Osteoblast (primary cell): ENCODE results near the gene ZCCHC24. TPM values are rescaled to one million over a fixed set of nuclear protein-coding genes. Genes with fewer than 3 reads are reported as not detected.
A peak's percentile ranks its signal among the peaks of the same experiment; 100 is the strongest.

Experiments used
- DNase-seq: peaks from one replicate; pipeline ENCODE4 v3.0.0; 2011; ENCODE audit warnings: low spot score, mixed read lengths; ENCODE audit not compliant: insufficient read length; ENCODE audit errors: missing footprints
- H2AFZ ChIP-seq: 2 replicates; pipeline ENCODE4 v1.6.0; 2011; ENCODE audit warnings: mild to moderate bottlenecking, low read length
- H3K27ac ChIP-seq: 2 replicates; pipeline ENCODE4 v1.5.1; 2011; ENCODE audit warnings: mild to moderate bottlenecking, low read depth, low read length, moderate library complexity
- H3K27me3 ChIP-seq: 2 replicates; pipeline ENCODE4 v1.6.0; 2012; ENCODE audit warnings: mild to moderate bottlenecking, control low read depth, inconsistent platforms, low read length, moderate library complexity; ENCODE audit not compliant: insufficient read depth
- H3K36me3 ChIP-seq: 2 replicates; pipeline ENCODE4 v1.5.1; 2011; ENCODE audit warnings: mild to moderate bottlenecking, low read length, control low read depth, moderate library complexity; ENCODE audit not compliant: insufficient read depth
- H3K4me1 ChIP-seq: 2 replicates; pipeline ENCODE4 v1.5.1; 2011; ENCODE audit warnings: mild to moderate bottlenecking, low read length, control low read depth, moderate library complexity; ENCODE audit not compliant: insufficient read depth
- H3K4me2 ChIP-seq: 2 replicates; pipeline ENCODE4 v1.6.0; 2011; ENCODE audit warnings: mild to moderate bottlenecking, low read length; ENCODE audit not compliant: insufficient read depth
- H3K4me3 ChIP-seq: fragments of 200-600 bp; sonication (generic); 3 replicates; pipeline ENCODE4 v1.5.1; 2012; ENCODE audit warnings: mild to moderate bottlenecking, low read length, inconsistent platforms; ENCODE audit not compliant: insufficient read depth
- H3K79me2 ChIP-seq: 2 replicates; pipeline ENCODE4 v1.6.0; 2012; ENCODE audit warnings: mild to moderate bottlenecking, low read length, control low read depth, inconsistent platforms; ENCODE audit not compliant: insufficient read depth
- H3K9me3 ChIP-seq: 2 replicates; pipeline ENCODE4 v1.5.1; 2011; ENCODE audit warnings: low read depth, low read length, control low read depth
- H4K20me1 ChIP-seq: 2 replicates; pipeline ENCODE4 v1.6.0; 2012; ENCODE audit warnings: mild to moderate bottlenecking, low read length, control low read depth; ENCODE audit not compliant: insufficient read depth
- total RNA-seq: library from RNA; depleted of rRNA; stranded (reverse); fragments of >200 nt; gene quantifications from 2 replicates; pipeline ENCODE4 v1.2.3, GENCODE V29; 2012
- TF ChIP-seq, protein P1 (sequence below): IDR thresholded peaks from 2 replicates; pipeline ENCODE4 v1.5.1; 2011; ENCODE audit warnings: mild to moderate bottlenecking, low read depth, low read length, moderate library complexity; ENCODE audit errors: extremely low read depth

ZCCHC24 gene
- total RNA-seq, 1 donor = 48.5 TPM

DNA sequence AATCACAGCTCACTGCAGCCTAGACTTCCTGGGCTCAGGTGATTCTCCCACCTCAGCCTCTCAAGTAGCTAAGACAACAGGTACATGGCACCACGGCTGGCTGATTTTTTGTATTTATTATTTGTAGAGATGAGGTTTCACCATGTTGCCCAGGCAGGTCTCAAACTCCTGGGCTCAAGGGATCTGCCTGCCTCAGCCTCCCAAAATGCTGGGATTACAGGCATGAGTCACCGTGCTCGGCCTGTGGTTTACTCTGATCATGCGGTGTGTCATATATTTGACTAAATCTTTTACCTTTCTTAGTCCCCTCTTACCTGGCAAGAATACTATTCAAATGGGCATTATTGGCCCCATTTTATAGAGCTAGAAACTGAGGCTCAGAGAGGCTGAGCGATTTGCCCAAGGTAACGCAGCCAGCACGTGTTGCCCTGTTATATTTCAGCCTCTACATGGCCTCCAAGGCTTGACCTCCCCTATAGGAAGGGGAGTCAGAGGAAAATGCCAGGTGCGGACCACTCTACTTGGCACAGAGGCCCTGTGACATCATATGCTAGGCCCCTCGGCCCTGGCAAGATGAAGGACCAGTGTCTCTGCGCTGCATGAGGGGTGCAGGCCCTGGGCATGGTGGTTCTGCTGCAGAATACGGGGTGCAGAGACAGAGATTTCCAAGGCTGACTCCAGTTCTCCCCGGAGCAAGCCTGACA, 8.2 kb downstream of the ZCCHC24 start:
- Histone ChIP-seq H3K27ac (peak overlapping the region; percentile 94), H3K4me2 (no peak overlapping the region), H4K20me1 (peaks cover 64% of the 10 kb centered on the region), H3K27me3 (no peaks in the 10 kb centered on the region), H3K9me3 (no peaks in the 10 kb centered on the region), H3K36me3 (peaks cover 39% of the 10 kb centered on the region), H2AFZ (no peak overlapping the region), H3K4me3 (no peak overlapping the region), H3K4me1 (peaks cover 66% of the 10 kb centered on the region), H3K79me2 (peaks cover 90% of the 10 kb centered on the region)
- TF ChIP-seq, protein P1, sequence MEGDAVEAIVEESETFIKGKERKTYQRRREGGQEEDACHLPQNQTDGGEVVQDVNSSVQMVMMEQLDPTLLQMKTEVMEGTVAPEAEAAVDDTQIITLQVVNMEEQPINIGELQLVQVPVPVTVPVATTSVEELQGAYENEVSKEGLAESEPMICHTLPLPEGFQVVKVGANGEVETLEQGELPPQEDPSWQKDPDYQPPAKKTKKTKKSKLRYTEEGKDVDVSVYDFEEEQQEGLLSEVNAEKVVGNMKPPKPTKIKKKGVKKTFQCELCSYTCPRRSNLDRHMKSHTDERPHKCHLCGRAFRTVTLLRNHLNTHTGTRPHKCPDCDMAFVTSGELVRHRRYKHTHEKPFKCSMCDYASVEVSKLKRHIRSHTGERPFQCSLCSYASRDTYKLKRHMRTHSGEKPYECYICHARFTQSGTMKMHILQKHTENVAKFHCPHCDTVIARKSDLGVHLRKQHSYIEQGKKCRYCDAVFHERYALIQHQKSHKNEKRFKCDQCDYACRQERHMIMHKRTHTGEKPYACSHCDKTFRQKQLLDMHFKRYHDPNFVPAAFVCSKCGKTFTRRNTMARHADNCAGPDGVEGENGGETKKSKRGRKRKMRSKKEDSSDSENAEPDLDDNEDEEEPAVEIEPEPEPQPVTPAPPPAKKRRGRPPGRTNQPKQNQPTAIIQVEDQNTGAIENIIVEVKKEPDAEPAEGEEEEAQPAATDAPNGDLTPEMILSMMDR = no peak
- DNase-seq = no peak

DNA sequence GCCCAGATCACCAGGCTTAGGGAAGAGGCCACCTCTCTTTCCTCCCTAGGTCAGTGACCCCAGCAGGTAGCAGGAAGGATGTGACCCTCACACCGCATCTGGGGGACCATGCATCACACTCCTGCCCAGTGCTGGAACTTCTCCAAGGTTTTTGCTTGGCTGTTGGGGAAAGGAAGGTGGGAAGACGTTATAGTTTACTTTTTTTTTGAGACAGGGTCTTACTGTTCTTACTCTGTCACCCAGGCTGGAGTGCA, 8.6 kb downstream of the ZCCHC24 start:
- Histone ChIP-seq H3K4me2 (no peak overlapping the region), H3K27ac (peak overlapping the region; percentile 94), H4K20me1 (peaks cover 61% of the 10 kb centered on the region), H3K79me2 (peaks cover 90% of the 10 kb centered on the region), H3K27me3 (no peaks in the 10 kb centered on the region), H3K4me1 (peaks cover 69% of the 10 kb centered on the region), H2AFZ (no peak overlapping the region), H3K36me3 (peaks cover 42% of the 10 kb centered on the region), H3K9me3 (no peaks in the 10 kb centered on the region), H3K4me3 (no peak overlapping the region)
- DNase-seq = no peak
- TF ChIP-seq, protein P1 = no peak

DNA sequence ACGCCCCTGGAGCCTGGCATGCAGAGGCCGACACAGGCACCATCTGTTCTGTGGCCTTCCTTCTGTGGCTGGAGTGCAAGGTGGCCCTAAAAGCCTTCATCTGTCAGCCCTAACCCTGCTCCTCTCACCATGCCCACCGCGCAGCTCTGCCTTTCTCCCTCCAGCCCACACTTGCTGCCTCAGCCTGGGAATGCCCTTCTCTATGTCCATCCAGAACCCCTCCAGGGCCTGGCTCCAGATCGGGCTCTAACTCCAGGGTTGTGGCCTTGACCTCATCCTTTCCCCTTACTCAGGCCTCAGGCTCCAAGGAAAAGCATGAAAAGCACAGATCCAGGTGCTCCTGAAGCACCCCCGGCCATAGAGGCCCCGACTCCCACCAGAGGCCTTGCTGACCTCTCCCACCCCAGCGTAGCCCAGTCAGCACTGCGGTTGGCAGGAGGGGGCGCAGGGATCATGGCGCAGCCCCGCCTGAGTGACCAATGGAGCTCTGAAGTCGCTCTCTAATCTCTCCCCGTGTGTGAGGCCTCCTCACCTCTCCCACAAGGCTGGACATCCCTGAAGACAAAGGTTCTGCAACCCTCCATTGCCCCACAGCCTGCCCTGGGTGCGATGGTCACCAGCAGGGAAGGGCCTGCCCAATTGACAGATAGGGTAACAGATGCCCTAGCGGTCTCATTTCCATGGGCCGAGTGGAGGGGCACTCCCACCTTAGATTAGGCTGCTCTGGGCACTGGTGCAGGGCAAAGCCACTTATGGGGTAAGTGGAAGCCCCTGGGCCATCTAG, 9.2 kb downstream of the ZCCHC24 start:
- Histone ChIP-seq H3K79me2 (peaks cover 87% of the 10 kb centered on the region), H3K4me1 (peaks cover 71% of the 10 kb centered on the region), H4K20me1 (peaks cover 56% of the 10 kb centered on the region), H3K36me3 (peaks cover 48% of the 10 kb centered on the region), H3K4me3 (no peak overlapping the region), H3K27ac (peak overlapping the region; percentile 94), H3K4me2 (peak overlapping the region; percentile 73), H2AFZ (no peak overlapping the region), H3K27me3 (no peaks in the 10 kb centered on the region), H3K9me3 (no peaks in the 10 kb centered on the region)
- TF ChIP-seq, protein P1 = no peak
- DNase-seq = peak; percentile 62
